NT2/D1 (cell line): ENCODE measurements around the gene TMBIM1.

Source experiments
- SUZ12 ChIP-seq: IDR thresholded peaks from 2 replicates; pipeline ENCODE4 v1.6.1; 2011; ENCODE audit not compliant: insufficient read length, insufficient read depth; ENCODE audit errors: extremely low read depth
- YY1 ChIP-seq: IDR thresholded peaks from 2 replicates; pipeline ENCODE4 v1.6.1; 2011; ENCODE audit not compliant: insufficient read length, insufficient read depth
- ZNF274 ChIP-seq: IDR thresholded peaks from 2 replicates; pipeline ENCODE4 v1.6.1; 2011; ENCODE audit warnings: mild to moderate bottlenecking, low read depth, low read length

- TF ChIP-seq YY1 (no peak), ZNF274 (no peak), SUZ12 (no peak)
Measured at GRCh38 chr2:218265626-218266025, 26.7 kb downstream of the TMBIM1 start.
